LNCaP clone FGC (cell line): ENCODE measurements around the gene ANKEF1.
A peak's percentile ranks its signal among the peaks of the same experiment; 100 is the strongest.

Source experiments
- DNase-seq: peaks from one replicate; pipeline ENCODE4 v3.0.0-alpha.2; 2011; ENCODE audit warnings: low read depth
- H3K4me3 ChIP-seq: 2 replicates; pipeline ENCODE4 v1.5.1; 2011; ENCODE audit warnings: mild to moderate bottlenecking, low read depth, low read length, control low read depth
- CTCF ChIP-seq: IDR thresholded peaks from 2 replicates; pipeline ENCODE4 v1.5.1; 2012; ENCODE audit warnings: mild to moderate bottlenecking; ENCODE audit not compliant: control insufficient read depth, insufficient read depth; ENCODE audit errors: extremely low read depth

The ANKEF1 gene

GRCh38 chr20:10034717-10035571, at the start of gene ANKEF1:
TSS of gene ANKEF1 (plus strand) at chr20:10034987. CDS start at chr20:10038302, 3,315 bp downstream.
- DNase-seq, result peak; percentile 61
- 0 out of 2 replicates have a peak, but pooled peaks have one; percentile 5 for TF ChIP-seq CTCF
- H3K4me3 ChIP-seq, result peak within 1 kb of the TSS; percentile 89

GRCh38 chr20:9985281-9985680, 49.5 kb upstream of the ANKEF1 start:
- TF ChIP-seq CTCF, result no peak
- no peak for DNase-seq
- H3K4me3 ChIP-seq, result no peak overlapping the region

GRCh38 chr20:9985773-9986172, 49.0 kb upstream of the ANKEF1 start:
- TF ChIP-seq CTCF, result no peak
- no peak for DNase-seq
- H3K4me3 ChIP-seq, result no peak overlapping the region

GRCh38 chr20:9989066-9989724, 45.6 kb upstream of the ANKEF1 start:
- DNase-seq, result no peak
- H3K4me3 ChIP-seq, result no peak overlapping the region
- TF ChIP-seq CTCF, result no peak

- no peak for DNase-seq
- TF ChIP-seq CTCF, result no peak
- H3K4me3 ChIP-seq, result no peak overlapping the region
Observed at GRCh38 chr20:9993137-9993536, 41.6 kb upstream of the ANKEF1 start.

- no peak overlapping the region for H3K4me3 ChIP-seq
- DNase-seq, result no peak
- TF ChIP-seq CTCF, result no peak
Observed at GRCh38 chr20:9994676-9995075, 40.1 kb upstream of the ANKEF1 start.
